Neutrophil (primary cell): ENCODE data around the gene DEUP1.

Experiments used
- H3K27ac ChIP-seq: fragments of 200-600 bp; sonication (generic); 2 replicates; pipeline ENCODE4 v1.5.1; 2016; ENCODE audit warnings: mild to moderate bottlenecking, moderate library complexity
- H3K27me3 ChIP-seq: fragments of 200-600 bp; sonication (generic); 2 replicates; pipeline ENCODE4 v1.6.0; 2016; ENCODE audit warnings: mild to moderate bottlenecking
- H3K36me3 ChIP-seq: fragments of 200-600 bp; sonication (generic); 2 replicates; pipeline ENCODE4 v1.5.1; 2017
- H3K4me1 ChIP-seq, 2 experiments: fragments of 200-600 bp in 1 of 2; sonication (generic) in 1 of 2; 1 replicate in 1 of 2; 2 replicates in 1 of 2; pipeline versions ENCODE4 v1.5.1 to v1.6.1; 2013 to 2016; ENCODE audit warnings: low read depth in 1 of 2, low read length in 1 of 2, mild to moderate bottlenecking in 1 of 2, moderate library complexity in 1 of 2; ENCODE audit not compliant: control insufficient read depth in 1 of 2, insufficient read depth in 1 of 2
- H3K4me3 ChIP-seq, 2 experiments: fragments of 200-600 bp in 1 of 2; sonication (generic) in 1 of 2; 1 replicate in 1 of 2; 2 replicates in 1 of 2; pipeline ENCODE4 v1.5.1; 2013 to 2016; ENCODE audit warnings: low read depth in 1 of 2, low read length in 1 of 2, mild to moderate bottlenecking in 1 of 2, moderate library complexity in 1 of 2
- H3K9me3 ChIP-seq: fragments of 200-600 bp; sonication (generic); 2 replicates; pipeline ENCODE4 v1.5.1; 2016
- CTCF ChIP-seq: fragments of 200-600 bp; sonication (generic); IDR thresholded peaks from 2 replicates; pipeline ENCODE4 v1.5.1; 2016; ENCODE audit warnings: antibody characterized with exemption

The DEUP1 gene

GRCh38 chr11:93393386-93393785 lies 62.8 kb downstream of the DEUP1 start:
- Histone ChIP-seq H3K4me1 (no peaks in the 10 kb centered on the region), H3K9me3 (no peaks in the 10 kb centered on the region), H3K4me3 (no peak overlapping the region), H3K36me3 (no peaks in the 10 kb centered on the region), H3K27ac (no peak overlapping the region), H3K27me3 (no peaks in the 10 kb centered on the region)
- no peak for TF ChIP-seq CTCF

- no peaks in the 10 kb centered on the region for H3K4me1 ChIP-seq
- H3K4me3 ChIP-seq = no peak overlapping the region
- no peaks in the 10 kb centered on the region for H3K9me3 ChIP-seq
- no peak overlapping the region for H3K27ac ChIP-seq
- no peaks in the 10 kb centered on the region for H3K36me3 ChIP-seq
- TF ChIP-seq CTCF = no peak
- no peaks in the 10 kb centered on the region for H3K27me3 ChIP-seq
These were observed 63.9 kb downstream of the DEUP1 start for GRCh38 chr11:93394488-93394887.

- TF ChIP-seq CTCF = no peak
- Histone ChIP-seq H3K27ac (no peak overlapping the region), H3K27me3 (no peaks in the 10 kb centered on the region), H3K4me1 (no peaks in the 10 kb centered on the region), H3K9me3 (no peaks in the 10 kb centered on the region), H3K36me3 (no peaks in the 10 kb centered on the region), H3K4me3 (no peak overlapping the region)
These were observed 65.8 kb downstream of the DEUP1 start for GRCh38 chr11:93396316-93396715.

GRCh38 chr11:93403930-93404329 lies 73.4 kb downstream of the DEUP1 start:
- no peaks in the 10 kb centered on the region for H3K36me3 ChIP-seq
- TF ChIP-seq CTCF = no peak
- H3K27ac ChIP-seq = no peak overlapping the region

GRCh38 chr11:93407777-93408401 lies 77.3 kb downstream of the DEUP1 start:
- TF ChIP-seq CTCF = no peak
- no peaks in the 10 kb centered on the region for H3K36me3 ChIP-seq

More at GRCh38 chr11:93403930-93404329, 73.4 kb downstream of the DEUP1 start:
- H3K4me1 ChIP-seq = no peaks in the 10 kb centered on the region
- peaks cover 5% of the 10 kb centered on the region for H3K27me3 ChIP-seq
- no peak overlapping the region for H3K4me3 ChIP-seq
- no peaks in the 10 kb centered on the region for H3K9me3 ChIP-seq

More at GRCh38 chr11:93407777-93408401, 77.3 kb downstream of the DEUP1 start:
- H3K27me3 ChIP-seq = peaks cover 5% of the 10 kb centered on the region
- H3K4me1 ChIP-seq = no peaks in the 10 kb centered on the region
- no peaks in the 10 kb centered on the region for H3K9me3 ChIP-seq
- no peak overlapping the region for H3K4me3 ChIP-seq
- H3K27ac ChIP-seq = no peak overlapping the region
